SK-N-SH (cell line): ENCODE data around the gene LCE4A.

Source experiments
- CHD2 ChIP-seq: fragments of 150-350 bp; IDR thresholded peaks from 2 replicates; pipeline ENCODE4 v1.6.1; 2018; ENCODE audit warnings: low read length; ENCODE audit not compliant: partially characterized antibody
- CTCF ChIP-seq: fragments of 200-600 bp; sonication (generic); IDR thresholded peaks from 2 replicates; pipeline ENCODE4 v1.6.1; 2017; ENCODE audit warnings: antibody characterized with exemption, mild to moderate bottlenecking, moderate library complexity
- FOSL2 ChIP-seq: IDR thresholded peaks from 2 replicates; pipeline ENCODE4 v1.4.0; 2012; ENCODE audit warnings: low read depth, mild to moderate bottlenecking, moderate library complexity, borderline replicate concordance
- GATA2 ChIP-seq: sonication (generic); formaldehyde crosslinking; IDR thresholded peaks from 2 replicates; pipeline ENCODE4 v1.5.0; 2020; ENCODE audit warnings: mild to moderate bottlenecking, missing genetic modification reagents
- JUND ChIP-seq: IDR thresholded peaks from 2 replicates; pipeline ENCODE4 v1.4.0; 2012
- MXI1 ChIP-seq: IDR thresholded peaks from 2 replicates; pipeline ENCODE4 v1.6.1; 2012; ENCODE audit warnings: mild to moderate bottlenecking, low read depth, low read length, improper control_type of control experiment
- POLR2AphosphoS5 ChIP-seq: IDR thresholded peaks from 2 replicates; pipeline ENCODE4 v1.6.1; 2012; ENCODE audit warnings: low read depth, low read length
- SMC3 ChIP-seq: IDR thresholded peaks from 2 replicates; pipeline ENCODE4 v1.6.1; 2012; ENCODE audit warnings: low read depth, low read length, improper control_type of control experiment
- YY1 ChIP-seq: IDR thresholded peaks from 2 replicates; pipeline ENCODE4 v1.4.0; 2012; ENCODE audit warnings: low read depth, mild to moderate bottlenecking
- TF ChIP-seq, protein P1 (sequence below): fragments of 150-350 bp; IDR thresholded peaks from 2 replicates; pipeline ENCODE4 v1.6.1; 2017; ENCODE audit warnings: antibody characterized with exemption, low read length, low read depth, borderline replicate concordance

GRCh38 chr1:152728986-152729385, 21.0 kb downstream of the LCE4A start:
- TF ChIP-seq CHD2 (no peak), CTCF (no peak), GATA2 (no peak), MXI1 (no peak), POLR2AphosphoS5 (no peak), YY1 (no peak), SMC3 (no peak), JUND (no peak), FOSL2 (no peak)
- TF ChIP-seq, protein P1, sequence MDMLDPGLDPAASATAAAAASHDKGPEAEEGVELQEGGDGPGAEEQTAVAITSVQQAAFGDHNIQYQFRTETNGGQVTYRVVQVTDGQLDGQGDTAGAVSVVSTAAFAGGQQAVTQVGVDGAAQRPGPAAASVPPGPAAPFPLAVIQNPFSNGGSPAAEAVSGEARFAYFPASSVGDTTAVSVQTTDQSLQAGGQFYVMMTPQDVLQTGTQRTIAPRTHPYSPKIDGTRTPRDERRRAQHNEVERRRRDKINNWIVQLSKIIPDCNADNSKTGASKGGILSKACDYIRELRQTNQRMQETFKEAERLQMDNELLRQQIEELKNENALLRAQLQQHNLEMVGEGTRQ = no peak
